ENCODE data around the gene LSAMP.

GRCh38 chr3:115814006-115814405, 631.3 kb downstream of the LSAMP start:
- TF ChIP-seq CTCF (conservative IDR thresholded peaks at IDR 0.05; ENCODE audit: low read depth, low read length) (no peak), EZH2 (IDR thresholded peaks at IDR 0.05; ENCODE audit: low read length, unreplicated experiment) (no peak)

Data from PC-3 (cell line).